ENCODE measurements around the gene TTC34.

DNA sequence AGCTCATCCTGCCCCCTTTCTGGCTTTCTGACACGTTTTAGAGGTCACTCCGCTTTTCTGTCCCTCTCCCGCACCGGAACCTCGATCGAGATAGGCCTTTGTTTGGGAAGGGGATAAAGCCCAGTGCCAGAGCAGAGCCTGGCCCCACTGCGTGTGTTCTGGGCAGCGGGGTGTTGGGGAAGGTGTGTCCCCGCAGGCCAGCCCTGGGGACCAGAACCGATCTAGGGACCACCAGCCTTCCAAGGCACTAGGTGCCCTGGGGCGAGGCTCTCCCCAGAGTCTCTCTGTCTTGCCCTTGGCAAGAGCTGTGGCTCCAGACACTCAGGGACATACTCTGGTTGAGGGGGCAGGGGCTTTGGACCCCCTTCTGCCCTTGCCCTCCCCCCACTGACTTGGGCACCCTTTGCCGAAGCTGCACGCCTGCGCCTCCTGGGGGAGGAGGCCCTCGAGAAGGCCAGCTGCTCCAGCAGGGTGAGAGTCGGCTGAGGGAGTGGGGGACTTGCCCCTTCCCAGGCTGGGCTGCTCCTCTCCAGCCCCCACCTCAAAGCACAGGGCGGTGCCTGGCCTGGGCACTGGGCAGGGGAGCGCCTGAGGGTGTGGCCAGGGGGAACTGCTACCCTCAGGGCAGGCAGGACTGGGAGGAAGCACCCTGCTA is 198.5 kb downstream of the TTC34 start:
- TF ChIP-seq GATA3 (IDR thresholded peaks at IDR 0.05; ENCODE audit: low read depth, low read length): no peak
- no peak for TF ChIP-seq GATA2 (IDR thresholded peaks at IDR 0.05; ENCODE audit: low read depth, low read length)
